ENCODE measurements around the gene PRDX5. TPM values are rescaled to one million over a fixed set of nuclear protein-coding genes. Genes with fewer than 3 reads are reported as not detected.

PRDX5 gene
- total RNA-seq, 1 donor from 2014 or later = 144 TPM

DNA sequence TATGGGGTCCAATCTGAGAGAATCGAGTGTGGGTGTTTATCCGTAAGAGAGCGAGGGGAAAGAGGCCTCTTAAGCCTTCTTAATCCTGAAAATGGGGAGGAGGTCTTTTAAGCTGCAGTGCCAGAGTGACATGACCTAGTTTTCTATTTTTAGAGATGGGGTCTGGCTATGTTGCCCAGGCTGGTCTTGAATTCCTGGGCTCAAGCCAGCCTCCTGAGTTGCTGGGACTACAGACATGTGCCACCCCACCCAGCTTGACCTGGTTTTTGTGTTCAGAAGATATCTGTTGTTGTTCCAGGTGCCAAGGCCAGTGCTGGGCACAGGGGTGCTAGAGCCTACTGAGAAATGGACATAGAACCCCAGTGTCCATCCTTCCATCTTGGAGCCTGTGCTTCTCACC, 34.8 kb upstream of the PRDX5 start:
- Histone ChIP-seq H3K4me3 (ENCODE audit: low read length in 3 of 3) (peak overlapping the region in 2 of 3 donors; percentile 35 to 79), H3K27ac (ENCODE audit: low read depth, low read length) (no peak overlapping the region), H3K36me3 (ENCODE audit: control insufficient read depth in 3 of 3, insufficient read depth in 3 of 3, low read length in 3 of 3) (peaks cover 10 to 14% (median 13%) of the 10 kb centered on the region in 3 donors), H3K9me3 (ENCODE audit: control insufficient read depth in 3 of 3, low read length in 3 of 3) (no peaks in the 10 kb centered on the region), H3K27me3 (ENCODE audit: control insufficient read depth in 3 of 3, insufficient read depth in 3 of 3, low read length in 3 of 3) (no peaks in the 10 kb centered on the region), H3K4me1 (ENCODE audit: control insufficient read depth in 3 of 3, insufficient read depth in 3 of 3, low read length in 3 of 3) (peaks cover 27 to 35% (median 31%) of the 10 kb centered on the region in 3 donors), H3K9ac (ENCODE audit: low read depth in 1 of 3, low read length in 3 of 3) (peak overlapping the region; percentile 19 to 96 (median 57))

DNA sequence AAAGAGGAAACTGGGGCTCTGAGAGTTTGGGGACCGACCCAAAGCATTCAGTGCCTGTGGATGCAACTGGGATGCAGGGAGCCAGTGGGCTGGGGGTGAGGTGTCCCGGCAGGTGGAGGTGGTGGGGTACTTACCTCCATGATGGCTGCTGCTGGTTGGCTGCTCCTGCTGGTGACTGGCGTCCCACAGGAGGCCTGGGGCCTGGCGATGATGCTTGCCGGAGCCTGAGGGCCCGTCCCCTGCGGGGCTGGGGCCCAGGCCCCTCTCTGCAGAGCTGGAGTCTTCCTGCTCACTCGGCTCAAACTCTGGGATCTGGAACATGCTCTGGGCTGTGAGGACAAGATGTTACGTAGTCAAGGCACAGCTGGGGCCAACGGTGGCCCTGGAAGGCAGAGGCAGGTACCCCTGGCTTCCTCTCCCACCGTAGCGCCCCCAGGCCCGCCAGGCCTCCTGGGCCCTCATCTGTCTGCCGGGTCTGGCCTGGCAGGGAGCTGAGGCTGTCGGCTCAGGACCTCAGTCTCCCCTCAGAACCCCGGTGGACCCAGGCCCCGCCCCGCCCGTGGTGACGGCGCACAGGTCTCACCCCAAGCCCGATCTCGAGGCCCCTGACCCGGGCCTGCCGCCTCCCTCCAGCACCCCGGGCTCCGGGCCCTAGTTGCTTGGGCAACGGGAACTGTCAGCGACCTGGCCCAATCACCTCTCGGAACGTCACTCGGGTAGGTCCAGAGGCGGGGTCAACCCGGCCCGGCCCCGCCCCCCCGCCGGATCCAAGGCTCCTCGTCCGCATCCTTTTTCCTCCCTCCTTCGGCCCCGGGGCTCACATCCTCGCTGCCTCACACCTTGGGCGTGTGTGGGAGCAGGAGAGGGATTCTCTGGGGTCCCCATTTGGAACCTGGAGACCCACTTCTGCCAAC, 33.6 kb upstream of the PRDX5 start, which contains the start of gene BAD:
Gene BAD (minus strand): TSS at position 618 of the 914 bp plus-strand sequence. CDS start 297 bp downstream, at position 321.
- H3K4me3 ChIP-seq (ENCODE audit: low read length in 3 of 3) = peak within 1 kb of the TSS; percentile 87 to 91 (median 91)
- peaks cover 27 to 35% (median 31%) of the 10 kb centered on the region in 3 donors for H3K4me1 ChIP-seq (ENCODE audit: control insufficient read depth in 3 of 3, insufficient read depth in 3 of 3, low read length in 3 of 3)
- peak within 1 kb of the TSS; percentile 93 to 96 (median 96) for H3K9ac ChIP-seq (ENCODE audit: low read depth in 1 of 3, low read length in 3 of 3)

DNA sequence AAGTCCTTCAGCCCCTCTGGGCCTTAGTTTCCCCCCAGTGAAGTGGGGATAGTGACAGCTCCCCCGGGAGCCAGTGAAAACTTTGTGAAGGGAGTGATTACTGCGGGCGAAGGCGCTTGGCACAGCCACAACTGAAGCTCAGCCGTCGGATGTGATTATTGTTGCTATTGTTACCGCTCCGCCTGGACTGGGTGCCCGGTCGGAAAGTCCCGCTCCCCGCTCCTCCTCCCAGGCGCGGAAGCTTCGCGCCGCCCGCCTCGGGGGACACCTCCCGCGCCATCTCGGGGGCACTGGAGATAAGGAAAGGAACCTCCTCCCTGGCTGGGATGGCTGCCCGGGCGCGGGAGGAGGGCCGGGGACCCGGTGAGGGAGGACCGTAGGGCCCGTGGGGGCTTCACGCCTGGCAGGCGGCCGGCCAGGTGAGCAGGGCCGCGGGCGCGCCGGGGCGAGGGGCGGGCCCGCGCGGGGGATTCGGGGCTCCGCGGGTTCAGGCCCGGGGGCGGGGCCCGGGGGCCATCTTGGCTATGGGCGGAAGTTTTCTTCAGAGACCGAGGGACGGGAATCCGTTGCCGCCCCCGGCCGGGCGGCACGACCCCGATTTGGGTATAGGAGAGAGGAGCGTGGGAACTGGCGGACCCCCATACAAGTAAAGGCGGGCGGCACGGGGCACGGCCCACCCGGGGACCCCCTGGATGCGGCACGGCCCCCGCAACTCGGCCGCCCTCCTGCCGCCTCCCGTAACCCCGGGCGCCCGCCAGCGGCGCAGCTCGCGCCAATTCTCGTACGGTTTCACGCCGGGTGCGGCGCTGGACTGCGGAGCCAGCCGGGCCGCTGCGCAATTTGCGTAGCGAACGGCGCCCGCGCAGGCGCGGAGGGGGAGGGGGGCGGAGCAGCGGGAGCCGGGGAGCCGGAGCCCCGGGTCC, 32.7 kb upstream of the PRDX5 start, which contains the start of gene GPR137:
Gene GPR137 (plus strand): TSS at position 887 of the 923 bp plus-strand sequence. CDS start 677 bp downstream, outside the sequence.
- peaks cover 0 to 3% (median under 1%) of the 10 kb centered on the region in 3 donors for H3K27me3 ChIP-seq (ENCODE audit: control insufficient read depth in 3 of 3, insufficient read depth in 3 of 3, low read length in 3 of 3)
- peaks cover 27 to 35% (median 31%) of the 10 kb centered on the region in 3 donors for H3K4me1 ChIP-seq (ENCODE audit: control insufficient read depth in 3 of 3, insufficient read depth in 3 of 3, low read length in 3 of 3)
- H3K27ac ChIP-seq (ENCODE audit: low read depth, low read length) = peak within 1 kb of the TSS; percentile 87
- H3K9me3 ChIP-seq (ENCODE audit: control insufficient read depth in 3 of 3, low read length in 3 of 3) = no peaks in the 10 kb centered on the region
- peak within 1 kb of the TSS; percentile 87 to 91 (median 91) for H3K4me3 ChIP-seq (ENCODE audit: low read length in 3 of 3)
- H3K36me3 ChIP-seq (ENCODE audit: control insufficient read depth in 3 of 3, insufficient read depth in 3 of 3, low read length in 3 of 3) = peaks cover 0 to 6% (median 6%) of the 10 kb centered on the region in 3 donors
- H3K9ac ChIP-seq (ENCODE audit: low read depth in 1 of 3, low read length in 3 of 3) = peak within 1 kb of the TSS; percentile 93 to 96 (median 96)

More for the DNA sequence above, 33.6 kb upstream of the PRDX5 start, which contains the start of gene BAD:
- Histone ChIP-seq H3K36me3 (ENCODE audit: control insufficient read depth in 3 of 3, insufficient read depth in 3 of 3, low read length in 3 of 3) (peaks cover under 1 to 6% (median 6%) of the 10 kb centered on the region in 3 donors), H3K27me3 (ENCODE audit: control insufficient read depth in 3 of 3, insufficient read depth in 3 of 3, low read length in 3 of 3) (no peaks in the 10 kb centered on the region), H3K9me3 (ENCODE audit: control insufficient read depth in 3 of 3, low read length in 3 of 3) (no peaks in the 10 kb centered on the region), H3K27ac (ENCODE audit: low read depth, low read length) (peak within 1 kb of the TSS; percentile 87)

DNA sequence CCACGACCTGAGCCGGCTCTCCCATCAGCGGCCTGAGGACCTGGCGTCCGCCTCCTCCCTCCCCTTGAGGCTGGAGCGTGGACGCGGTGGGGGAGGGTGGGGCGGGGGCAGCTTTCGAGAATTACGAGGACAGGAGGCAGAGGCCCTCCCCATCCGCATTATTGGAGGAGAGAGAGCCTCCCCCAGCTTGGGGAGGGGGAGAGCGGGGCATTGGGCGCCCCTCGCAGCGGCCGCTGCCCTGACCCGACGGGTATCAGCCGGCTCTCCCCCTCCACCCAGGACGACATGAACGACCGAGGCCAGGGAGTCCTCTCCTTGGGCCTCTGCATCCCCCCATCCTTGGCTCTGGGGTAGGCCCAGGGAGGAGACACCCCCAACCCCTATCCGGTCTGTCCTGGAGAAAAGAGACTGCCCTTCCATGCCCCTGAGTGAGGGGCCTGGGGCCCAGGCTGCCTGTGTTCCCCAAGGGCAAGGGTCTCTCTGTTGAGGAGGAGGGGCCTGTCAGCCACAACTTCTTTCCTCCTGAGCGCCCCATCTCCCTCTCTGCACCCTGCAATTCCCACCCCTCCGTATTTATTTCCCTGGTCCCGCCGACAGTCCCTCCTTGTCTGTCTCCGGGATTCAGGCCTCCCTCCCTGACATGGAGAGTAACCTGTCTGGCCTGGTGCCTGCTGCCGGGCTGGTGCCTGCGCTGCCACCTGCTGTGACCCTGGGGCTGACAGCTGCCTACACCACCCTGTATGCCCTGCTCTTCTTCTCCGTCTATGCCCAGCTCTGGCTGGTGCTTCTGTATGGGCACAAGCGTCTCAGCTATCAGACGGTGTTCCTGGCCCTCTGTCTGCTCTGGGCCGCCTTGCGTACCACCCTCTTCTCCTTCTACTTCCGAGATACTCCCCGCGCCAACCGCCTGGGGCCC, 31.8 kb upstream of the PRDX5 start:
- Histone ChIP-seq H3K27ac (ENCODE audit: low read depth, low read length) (no peak overlapping the region), H3K4me1 (ENCODE audit: control insufficient read depth in 3 of 3, insufficient read depth in 3 of 3, low read length in 3 of 3) (peaks cover 27 to 35% (median 31%) of the 10 kb centered on the region in 3 donors)

DNA sequence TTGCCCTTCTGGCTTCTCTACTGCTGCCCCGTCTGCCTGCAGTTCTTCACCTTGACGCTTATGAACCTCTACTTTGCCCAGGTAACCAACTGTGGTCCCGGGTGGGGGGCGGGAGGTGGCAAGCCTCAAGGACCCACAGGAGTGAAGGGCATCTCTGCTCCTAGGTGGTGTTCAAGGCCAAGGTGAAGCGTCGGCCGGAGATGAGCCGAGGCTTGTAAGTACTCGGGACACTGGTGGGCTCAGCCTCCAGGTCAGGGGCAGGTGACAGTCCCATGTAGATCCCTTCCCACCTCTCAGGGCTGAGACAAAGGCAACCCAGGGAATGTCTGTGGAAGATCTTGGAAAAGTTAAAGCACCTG, 31.1 kb upstream of the PRDX5 start:
- Histone ChIP-seq H3K4me1 (ENCODE audit: control insufficient read depth in 3 of 3, insufficient read depth in 3 of 3, low read length in 3 of 3) (peaks cover 28 to 35% (median 32%) of the 10 kb centered on the region in 3 donors), H3K27ac (ENCODE audit: low read depth, low read length) (no peak overlapping the region), H3K36me3 (ENCODE audit: control insufficient read depth in 3 of 3, insufficient read depth in 3 of 3, low read length in 3 of 3) (peaks cover 0 to 6% (median 6%) of the 10 kb centered on the region in 3 donors), H3K9ac (ENCODE audit: low read depth in 1 of 3, low read length in 3 of 3) (peak overlapping the region in 2 of 3 donors; percentile 72 to 78), H3K27me3 (ENCODE audit: control insufficient read depth in 3 of 3, insufficient read depth in 3 of 3, low read length in 3 of 3) (peaks cover 11 to 15% (median 15%) of the 10 kb centered on the region in 3 donors), H3K4me3 (ENCODE audit: low read length in 3 of 3) (peak overlapping the region in 1 of 3 donors; percentile 73), H3K9me3 (ENCODE audit: control insufficient read depth in 3 of 3, low read length in 3 of 3) (no peaks in the 10 kb centered on the region)

More for the DNA sequence above, 31.8 kb upstream of the PRDX5 start:
- Histone ChIP-seq H3K9me3 (ENCODE audit: control insufficient read depth in 3 of 3, low read length in 3 of 3) (no peaks in the 10 kb centered on the region), H3K27me3 (ENCODE audit: control insufficient read depth in 3 of 3, insufficient read depth in 3 of 3, low read length in 3 of 3) (peaks cover 8 to 10% (median 9%) of the 10 kb centered on the region in 3 donors), H3K9ac (ENCODE audit: low read depth in 1 of 3, low read length in 3 of 3) (peak overlapping the region; percentile 72 to 78 (median 78)), H3K36me3 (ENCODE audit: control insufficient read depth in 3 of 3, insufficient read depth in 3 of 3, low read length in 3 of 3) (peaks cover 0 to 6% (median 6%) of the 10 kb centered on the region in 3 donors), H3K4me3 (ENCODE audit: low read length in 3 of 3) (peak overlapping the region; percentile 67 to 87 (median 73))

DNA sequence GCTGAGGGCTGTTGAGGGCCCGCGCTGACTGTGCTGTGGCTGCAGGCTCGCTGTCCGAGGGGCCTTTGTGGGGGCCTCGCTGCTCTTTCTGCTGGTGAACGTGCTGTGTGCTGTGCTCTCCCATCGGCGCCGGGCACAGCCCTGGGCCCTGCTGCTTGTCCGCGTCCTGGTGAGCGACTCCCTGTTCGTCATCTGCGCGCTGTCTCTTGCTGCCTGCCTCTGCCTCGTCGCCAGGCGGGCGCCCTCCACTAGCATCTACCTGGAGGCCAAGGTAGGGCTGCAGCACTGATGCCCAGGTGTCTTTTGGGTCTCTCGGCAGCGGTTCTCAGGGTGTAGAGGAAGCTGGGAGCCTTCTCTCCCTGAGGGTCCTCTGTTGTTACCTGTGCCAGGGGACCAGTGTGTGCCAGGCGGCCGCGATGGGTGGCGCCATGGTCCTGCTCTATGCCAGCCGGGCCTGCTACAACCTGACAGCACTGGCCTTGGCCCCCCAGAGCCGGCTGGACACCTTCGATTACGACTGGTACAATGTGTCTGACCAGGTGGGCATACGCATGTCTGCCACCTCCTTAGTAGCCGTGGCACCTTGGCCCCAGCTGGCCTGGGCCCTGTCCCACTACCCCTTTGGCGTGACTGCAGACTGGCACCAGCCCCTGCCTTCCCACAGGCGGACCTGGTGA, 30.1 kb upstream of the PRDX5 start:
- H3K27me3 ChIP-seq (ENCODE audit: control insufficient read depth in 3 of 3, insufficient read depth in 3 of 3, low read length in 3 of 3) = peaks cover 21 to 26% (median 25%) of the 10 kb centered on the region in 3 donors
- H3K4me1 ChIP-seq (ENCODE audit: control insufficient read depth in 3 of 3, insufficient read depth in 3 of 3, low read length in 3 of 3) = peaks cover 31 to 40% (median 38%) of the 10 kb centered on the region in 3 donors
- no peaks in the 10 kb centered on the region for H3K9me3 ChIP-seq (ENCODE audit: control insufficient read depth in 3 of 3, low read length in 3 of 3)
- H3K27ac ChIP-seq (ENCODE audit: low read depth, low read length) = no peak overlapping the region
- no peak overlapping the region for H3K9ac ChIP-seq (ENCODE audit: low read depth in 1 of 3, low read length in 3 of 3)
- H3K4me3 ChIP-seq (ENCODE audit: low read length in 3 of 3) = no peak overlapping the region
- H3K36me3 ChIP-seq (ENCODE audit: control insufficient read depth in 3 of 3, insufficient read depth in 3 of 3, low read length in 3 of 3) = peaks cover 0 to 3% (median 0%) of the 10 kb centered on the region in 3 donors

DNA sequence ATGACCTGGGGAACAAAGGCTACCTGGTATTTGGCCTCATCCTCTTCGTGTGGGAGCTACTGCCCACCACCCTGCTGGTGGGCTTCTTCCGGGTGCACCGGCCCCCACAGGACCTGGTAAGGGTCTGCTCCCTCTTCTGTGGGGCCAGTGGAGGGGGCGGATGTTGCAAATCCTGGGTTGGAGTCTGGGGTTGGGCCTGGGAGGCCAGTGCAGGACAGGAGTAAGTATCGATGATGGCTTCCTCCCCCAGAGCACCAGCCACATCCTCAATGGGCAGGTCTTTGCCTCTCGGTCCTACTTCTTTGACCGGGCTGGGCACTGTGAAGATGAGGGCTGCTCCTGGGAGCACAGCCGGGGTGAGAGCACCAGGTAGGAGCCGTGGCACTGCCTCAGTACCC, 29.6 kb upstream of the PRDX5 start:
- H3K4me1 ChIP-seq (ENCODE audit: control insufficient read depth in 3 of 3, insufficient read depth in 3 of 3, low read length in 3 of 3) = peaks cover 27 to 35% (median 33%) of the 10 kb centered on the region in 3 donors
- H3K9ac ChIP-seq (ENCODE audit: low read depth in 1 of 3, low read length in 3 of 3) = no peak overlapping the region
- no peak overlapping the region for H3K4me3 ChIP-seq (ENCODE audit: low read length in 3 of 3)
- no peak overlapping the region for H3K27ac ChIP-seq (ENCODE audit: low read depth, low read length)
- peaks cover 27 to 31% (median 31%) of the 10 kb centered on the region in 3 donors for H3K27me3 ChIP-seq (ENCODE audit: control insufficient read depth in 3 of 3, insufficient read depth in 3 of 3, low read length in 3 of 3)
- H3K36me3 ChIP-seq (ENCODE audit: control insufficient read depth in 3 of 3, insufficient read depth in 3 of 3, low read length in 3 of 3) = peaks cover 0 to under 1% (median 0%) of the 10 kb centered on the region in 3 donors
- H3K9me3 ChIP-seq (ENCODE audit: control insufficient read depth in 3 of 3, low read length in 3 of 3) = no peaks in the 10 kb centered on the region

DNA sequence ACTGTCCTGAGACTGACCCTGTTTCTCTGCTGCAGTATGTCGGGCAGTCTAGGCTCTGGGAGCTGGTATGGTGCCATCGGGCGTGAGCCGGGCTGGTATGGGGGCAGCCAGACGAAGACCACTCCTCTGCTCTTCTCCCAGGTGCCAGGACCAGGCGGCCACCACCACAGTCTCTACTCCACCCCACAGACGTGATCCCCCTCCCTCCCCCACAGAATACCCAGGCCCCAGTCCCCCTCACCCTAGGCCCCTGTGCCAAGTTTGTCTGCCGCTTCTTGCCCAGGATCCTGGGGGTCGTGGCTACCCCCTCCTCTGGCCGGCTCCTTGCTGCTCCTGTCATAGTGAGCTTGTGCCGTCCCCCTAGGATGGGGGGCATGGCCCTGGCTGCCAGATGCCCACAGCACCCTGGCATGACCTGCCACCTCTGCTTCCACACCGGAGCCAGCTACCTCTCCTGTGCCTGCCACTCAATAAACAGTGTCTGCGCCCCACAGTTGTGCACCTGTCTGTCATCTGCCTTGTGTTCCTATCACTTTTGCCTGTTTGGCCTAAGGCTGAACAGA, 28.8 kb upstream of the PRDX5 start:
- Histone ChIP-seq H3K27me3 (ENCODE audit: control insufficient read depth in 3 of 3, insufficient read depth in 3 of 3, low read length in 3 of 3) (peaks cover 34% of the 10 kb centered on the region in 3 donors), H3K4me1 (ENCODE audit: control insufficient read depth in 3 of 3, insufficient read depth in 3 of 3, low read length in 3 of 3) (peaks cover 20 to 28% (median 26%) of the 10 kb centered on the region in 3 donors), H3K9ac (ENCODE audit: low read depth in 1 of 3, low read length in 3 of 3) (no peak overlapping the region), H3K9me3 (ENCODE audit: control insufficient read depth in 3 of 3, low read length in 3 of 3) (no peaks in the 10 kb centered on the region), H3K27ac (ENCODE audit: low read depth, low read length) (no peak overlapping the region), H3K4me3 (ENCODE audit: low read length in 3 of 3) (no peak overlapping the region), H3K36me3 (ENCODE audit: control insufficient read depth in 3 of 3, insufficient read depth in 3 of 3, low read length in 3 of 3) (no peaks in the 10 kb centered on the region)
